OCI-LY1 (cell line): Measurements from ENCODE around the gene MBOAT1.
"Not testable (repeated sequence)": the region's sequence is repeated elsewhere in the genome, so short reads cannot be mapped to it uniquely, and the experiment has no call there.

Source experiments
- H2AFZ ChIP-seq: fragments of 200-600 bp; sonication (generic), shearing (Covaris generic); 2 replicates; pipeline ENCODE4 v1.6.0; 2014; ENCODE audit warnings: antibody characterized with exemption, mild to moderate bottlenecking, low read length
- H3F3A ChIP-seq: fragments of 200-600 bp; sonication (generic), shearing (Covaris generic); 2 replicates; pipeline ENCODE4 v1.6.0; 2014; ENCODE audit warnings: mild to moderate bottlenecking, antibody characterized with exemption, low read length, moderate library complexity; ENCODE audit not compliant: insufficient read depth
- H3K27ac ChIP-seq: fragments of 200-600 bp; sonication (generic); 2 replicates; pipeline ENCODE4 v1.5.1; 2014; ENCODE audit warnings: low read length, mixed run types, mild to moderate bottlenecking, low read depth; ENCODE audit not compliant: poor library complexity, severe bottlenecking
- H3K27me3 ChIP-seq: fragments of 200-600 bp; sonication (generic); 2 replicates; pipeline ENCODE4 v1.6.0; 2014; ENCODE audit warnings: antibody characterized with exemption, mild to moderate bottlenecking, low read length, moderate library complexity; ENCODE audit not compliant: insufficient read depth
- H3K36me3 ChIP-seq: fragments of 200-600 bp; sonication (generic); 2 replicates; pipeline ENCODE4 v1.6.1; 2014; ENCODE audit warnings: mild to moderate bottlenecking, antibody characterized with exemption, low read length, moderate library complexity, mixed read lengths; ENCODE audit not compliant: insufficient read depth
- H3K4me1 ChIP-seq: fragments of 200-600 bp; sonication (generic); 2 replicates; pipeline ENCODE4 v1.5.1; 2014; ENCODE audit warnings: mild to moderate bottlenecking, low read length, moderate library complexity; ENCODE audit not compliant: insufficient read depth, severe bottlenecking
- H3K4me2 ChIP-seq: fragments of 200-600 bp; sonication (generic), shearing (Covaris generic); 2 replicates; pipeline ENCODE4 v1.6.1; 2014; ENCODE audit warnings: low read length
- H3K4me3 ChIP-seq: fragments of 200-600 bp; sonication (generic); 2 replicates; pipeline ENCODE4 v1.5.1; 2014; ENCODE audit warnings: low read length, low read depth, mild to moderate bottlenecking, mixed read lengths; ENCODE audit not compliant: poor library complexity, severe bottlenecking
- H3K79me2 ChIP-seq: fragments of 200-600 bp; shearing (Covaris generic); 2 replicates; pipeline ENCODE4 v1.6.1; 2016; ENCODE audit warnings: mixed run types, low read length, mixed read lengths; ENCODE audit not compliant: insufficient read depth
- H3K9ac ChIP-seq: fragments of 200-600 bp; sonication (generic), shearing (Covaris generic); 2 replicates; pipeline ENCODE4 v1.6.1; 2014; ENCODE audit warnings: mild to moderate bottlenecking, low read length, mixed read lengths
- H3K9me2 ChIP-seq: fragments of 200-600 bp; sonication (generic), shearing (Covaris generic); 2 replicates; pipeline ENCODE4 v1.6.1; 2014; ENCODE audit warnings: low read depth, mild to moderate bottlenecking, low read length, mixed read lengths
- H3K9me3 ChIP-seq: fragments of 200-600 bp; shearing (Covaris generic); 2 replicates; pipeline ENCODE4 v1.6.1; 2014; ENCODE audit warnings: low read length, mixed read lengths
- H4K20me1 ChIP-seq: fragments of 200-600 bp; sonication (generic), shearing (Covaris generic); 2 replicates; pipeline ENCODE4 v1.6.0; 2016; ENCODE audit warnings: mild to moderate bottlenecking, low read length; ENCODE audit not compliant: insufficient read depth
- CTCF ChIP-seq: fragments of 200-600 bp; sonication (generic), shearing (Covaris generic); IDR thresholded peaks from 2 replicates; pipeline ENCODE4 v1.5.1; 2017; ENCODE audit warnings: mild to moderate bottlenecking, antibody characterized with exemption, low read length, moderate library complexity, mixed read lengths
- EZH2 ChIP-seq: fragments of 200-600 bp; sonication (generic), shearing (Covaris generic); IDR thresholded peaks from 2 replicates; pipeline ENCODE4 v1.8.0; 2017; ENCODE audit warnings: borderline replicate concordance, mixed run types, mild to moderate bottlenecking, antibody characterized with exemption, low read length, moderate library complexity, mixed read lengths

The MBOAT1 gene

GRCh38 chr6:20142866-20143265 lies 69.4 kb downstream of the MBOAT1 start:
- H3K4me3 ChIP-seq, result no peak overlapping the region
- H3K9ac ChIP-seq, result no peak overlapping the region
- H3K36me3 ChIP-seq, result no peaks in the 10 kb centered on the region
- no peak overlapping the region for H3K27ac ChIP-seq
- no peak overlapping the region for H3K4me2 ChIP-seq
- no peaks in the 10 kb centered on the region for H4K20me1 ChIP-seq
- no peaks in the 10 kb centered on the region for H3K27me3 ChIP-seq
- TF ChIP-seq CTCF (no peak), EZH2 (no peak)
- no peaks in the 10 kb centered on the region for H3K9me3 ChIP-seq
- H3K9me2 ChIP-seq, result no peaks in the 10 kb centered on the region
- H3K79me2 ChIP-seq, result no peaks in the 10 kb centered on the region
- no peak overlapping the region for H2AFZ ChIP-seq
- no peaks in the 10 kb centered on the region for H3K4me1 ChIP-seq
- H3F3A ChIP-seq, result no peaks in the 10 kb centered on the region

- Histone ChIP-seq H4K20me1 (no peaks in the 10 kb centered on the region), H3K4me1 (no peaks in the 10 kb centered on the region), H3K9me2 (no peaks in the 10 kb centered on the region), H3K36me3 (no peaks in the 10 kb centered on the region), H3K27ac (no peak overlapping the region), H3K9ac (no peak overlapping the region), H3K4me2 (no peak overlapping the region), H3F3A (no peaks in the 10 kb centered on the region), H3K79me2 (no peaks in the 10 kb centered on the region), H3K4me3 (no peak overlapping the region), H3K9me3 (no peaks in the 10 kb centered on the region), H3K27me3 (no peaks in the 10 kb centered on the region), H2AFZ (no peak overlapping the region)
- TF ChIP-seq EZH2 (no peak), CTCF (no peak)
Measured at GRCh38 chr6:20141931-20142330, 70.3 kb downstream of the MBOAT1 start.

DNA sequence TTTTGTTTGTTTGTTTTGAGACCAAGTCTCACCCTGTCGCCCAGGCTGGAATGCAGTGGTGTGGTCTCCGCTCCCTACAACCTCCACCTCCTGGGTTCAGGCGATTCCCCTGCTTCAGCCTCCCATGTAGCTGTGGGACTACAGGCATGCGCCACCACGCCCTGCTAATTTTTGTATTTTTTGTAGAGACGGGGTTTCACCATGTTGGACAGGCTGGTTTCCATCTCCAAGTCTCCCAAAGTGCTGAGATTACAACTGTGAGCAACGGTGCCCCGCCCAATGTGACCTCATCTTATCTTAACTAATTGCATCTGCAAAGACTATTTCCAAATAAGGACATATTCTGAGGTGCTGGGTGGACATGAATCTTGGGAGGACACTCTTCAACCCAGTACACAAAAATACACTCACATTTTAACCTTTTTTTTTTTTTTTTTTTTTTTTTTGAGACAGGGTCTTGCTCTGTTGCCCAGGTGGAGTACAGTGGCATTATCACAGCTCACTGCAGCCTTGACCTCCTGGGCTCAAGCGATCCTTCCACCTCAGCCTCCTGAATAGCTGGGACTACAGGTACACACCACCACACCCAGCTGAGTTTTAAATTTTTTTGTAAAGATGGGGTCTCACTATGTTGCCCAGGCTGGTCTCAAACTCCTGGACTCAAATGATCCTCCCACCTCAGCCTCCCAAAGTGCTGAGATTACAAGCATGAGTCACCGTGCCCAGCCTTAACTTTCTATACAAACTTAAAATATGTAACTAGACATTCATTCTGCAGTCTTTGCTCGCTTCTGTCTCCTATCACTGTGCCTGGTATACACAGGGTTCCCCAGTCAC lies 72.9 kb downstream of the MBOAT1 start:
- not testable (repeated sequence) for H3K27me3 ChIP-seq, H3K27ac ChIP-seq

DNA sequence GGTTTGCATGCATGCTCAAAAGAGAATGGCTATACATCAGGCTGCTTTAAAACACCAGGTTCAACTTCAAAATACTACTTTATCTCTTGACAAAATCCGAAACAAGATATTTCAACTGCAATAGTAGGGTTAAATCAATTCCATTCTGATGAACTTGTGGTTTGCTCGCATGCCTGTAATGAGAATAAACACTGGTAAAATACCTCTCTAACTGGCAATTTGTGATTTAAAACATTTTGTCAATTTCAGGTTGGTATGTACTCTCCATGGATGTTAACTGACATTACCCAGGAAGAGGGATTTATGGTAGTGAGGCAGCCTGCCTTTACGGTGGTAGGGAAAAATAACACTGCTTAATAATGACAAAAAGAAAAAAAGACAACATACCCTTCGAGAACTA lies 74.4 kb downstream of the MBOAT1 start:
- Histone ChIP-seq H3K9me2 (no peaks in the 10 kb centered on the region), H3K27me3 (no peaks in the 10 kb centered on the region), H3K4me1 (no peaks in the 10 kb centered on the region), H3F3A (no peaks in the 10 kb centered on the region), H3K9ac (no peak overlapping the region), H4K20me1 (no peaks in the 10 kb centered on the region), H3K4me3 (no peak overlapping the region), H3K27ac (no peak overlapping the region), H3K4me2 (no peak overlapping the region), H2AFZ (no peak overlapping the region), H3K36me3 (no peaks in the 10 kb centered on the region), H3K79me2 (no peaks in the 10 kb centered on the region), H3K9me3 (no peaks in the 10 kb centered on the region)
- TF ChIP-seq EZH2 (no peak), CTCF (no peak)

More for the DNA sequence above, 72.9 kb downstream of the MBOAT1 start:
- not testable (repeated sequence) for H3K79me2 ChIP-seq, H3F3A ChIP-seq, H3K4me1 ChIP-seq, H2AFZ ChIP-seq, H3K36me3 ChIP-seq, H3K4me2 ChIP-seq, H4K20me1 ChIP-seq, H3K9me2 ChIP-seq, H3K4me3 ChIP-seq, H3K9me3 ChIP-seq, H3K9ac ChIP-seq
